ENCODE results near the gene LZTR1.
"Not testable (repeated sequence)": the region's sequence is repeated elsewhere in the genome, so short reads cannot be mapped to it uniquely, and the experiment has no call there.

Gene LZTR1

DNA sequence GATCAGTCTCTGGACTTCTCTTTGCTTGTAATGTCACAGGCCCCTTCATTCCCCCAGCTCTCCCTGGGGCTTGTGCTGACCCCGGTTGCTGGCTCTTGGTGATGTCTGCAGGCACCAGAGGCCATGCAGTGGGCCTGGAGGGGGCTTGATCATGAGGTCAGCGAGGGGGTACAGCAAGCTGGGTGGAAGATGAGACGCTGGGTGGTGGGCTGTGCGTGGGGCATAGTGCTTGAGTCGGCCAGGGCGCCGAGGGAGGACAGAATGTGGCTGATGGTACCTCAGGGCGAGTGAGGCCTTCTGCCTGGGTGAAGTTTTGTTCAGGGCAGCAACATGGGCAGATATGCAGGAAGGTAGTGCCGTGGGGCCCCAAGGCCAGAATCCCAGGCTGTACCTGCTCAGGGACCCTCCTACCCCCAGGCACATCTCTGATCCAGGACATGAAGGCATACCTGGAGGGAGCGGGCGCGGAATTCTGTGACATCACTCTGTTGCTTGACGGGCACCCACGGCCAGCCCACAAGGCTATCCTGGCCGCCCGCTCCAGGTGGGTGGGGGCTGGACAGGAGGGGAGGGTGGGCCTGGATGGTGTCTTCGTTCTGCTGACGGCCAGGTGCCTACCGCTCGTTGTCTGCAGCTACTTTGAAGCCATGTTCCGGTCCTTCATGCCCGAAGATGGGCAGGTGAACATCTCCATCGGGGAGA lies 13.4 kb downstream of the LZTR1 start:
- DNase-seq (ENCODE audit: low read depth in 1 of 2, low spot score in 1 of 2), result no peak

DNA sequence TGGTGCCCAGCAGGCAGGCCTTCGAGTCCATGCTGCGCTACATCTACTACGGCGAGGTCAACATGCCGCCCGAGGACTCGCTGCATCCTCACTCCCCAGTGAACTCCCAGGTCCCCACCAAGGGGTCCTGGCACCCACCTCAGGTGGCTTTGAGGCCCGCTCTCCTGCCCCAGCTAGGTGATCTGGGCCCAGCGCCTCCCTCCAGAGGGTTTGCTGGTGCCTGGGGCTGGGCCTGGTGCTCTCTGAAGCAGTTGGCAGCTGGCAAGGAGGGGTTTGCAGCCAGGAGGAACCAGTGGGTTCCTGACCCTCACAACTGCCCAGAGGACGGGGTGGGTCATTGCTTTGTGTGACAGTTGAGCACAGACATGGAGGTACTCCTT lies 13.9 kb downstream of the LZTR1 start:
- no peak for DNase-seq (ENCODE audit: low read depth in 1 of 2, low spot score in 1 of 2)

DNA sequence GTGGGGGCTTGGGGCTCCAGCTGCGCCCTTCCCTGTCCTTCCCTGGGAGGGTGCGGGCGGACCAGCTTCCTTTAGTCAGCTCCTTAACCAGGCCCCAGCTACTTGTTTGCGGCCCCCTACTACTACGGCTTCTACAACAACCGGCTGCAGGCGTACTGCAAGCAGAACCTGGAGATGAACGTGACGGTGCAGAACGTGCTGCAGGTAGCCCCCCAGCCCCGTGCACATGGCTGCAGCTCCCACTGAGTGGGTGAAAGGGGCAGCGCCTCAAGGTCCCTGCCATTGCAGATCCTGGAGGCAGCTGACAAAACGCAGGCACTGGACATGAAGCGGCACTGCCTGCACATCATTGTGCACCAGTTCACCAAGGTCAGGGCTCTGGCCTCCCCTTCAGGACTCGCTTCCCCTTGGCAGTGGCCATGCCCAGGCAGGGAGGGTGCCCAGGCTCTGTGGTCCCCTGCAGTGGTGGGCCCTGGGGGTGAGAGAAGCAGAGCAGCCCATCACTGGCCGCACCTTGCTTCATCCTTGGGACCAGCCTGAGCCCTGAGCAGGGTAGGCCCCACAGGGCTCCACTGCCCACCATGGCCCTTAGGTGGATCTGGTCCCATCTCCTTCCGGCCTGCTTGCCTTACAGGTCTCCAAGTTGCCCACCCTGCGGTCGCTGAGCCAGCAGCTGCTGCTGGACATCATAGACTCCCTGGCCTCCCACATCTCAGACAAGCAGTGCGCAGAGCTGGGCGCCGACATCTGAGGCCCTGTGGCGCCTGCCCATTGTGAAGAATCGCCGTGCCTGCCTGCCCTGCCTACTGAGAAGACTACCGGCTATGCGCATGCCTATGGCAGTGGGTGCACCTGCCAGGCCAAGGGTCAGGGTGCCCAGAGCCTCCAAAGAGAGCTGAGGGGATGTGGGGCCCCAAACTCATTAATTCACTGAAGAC lies 14.8 kb downstream of the LZTR1 start:
- no peak for DNase-seq (ENCODE audit: low read depth in 1 of 2, low spot score in 1 of 2)

DNA sequence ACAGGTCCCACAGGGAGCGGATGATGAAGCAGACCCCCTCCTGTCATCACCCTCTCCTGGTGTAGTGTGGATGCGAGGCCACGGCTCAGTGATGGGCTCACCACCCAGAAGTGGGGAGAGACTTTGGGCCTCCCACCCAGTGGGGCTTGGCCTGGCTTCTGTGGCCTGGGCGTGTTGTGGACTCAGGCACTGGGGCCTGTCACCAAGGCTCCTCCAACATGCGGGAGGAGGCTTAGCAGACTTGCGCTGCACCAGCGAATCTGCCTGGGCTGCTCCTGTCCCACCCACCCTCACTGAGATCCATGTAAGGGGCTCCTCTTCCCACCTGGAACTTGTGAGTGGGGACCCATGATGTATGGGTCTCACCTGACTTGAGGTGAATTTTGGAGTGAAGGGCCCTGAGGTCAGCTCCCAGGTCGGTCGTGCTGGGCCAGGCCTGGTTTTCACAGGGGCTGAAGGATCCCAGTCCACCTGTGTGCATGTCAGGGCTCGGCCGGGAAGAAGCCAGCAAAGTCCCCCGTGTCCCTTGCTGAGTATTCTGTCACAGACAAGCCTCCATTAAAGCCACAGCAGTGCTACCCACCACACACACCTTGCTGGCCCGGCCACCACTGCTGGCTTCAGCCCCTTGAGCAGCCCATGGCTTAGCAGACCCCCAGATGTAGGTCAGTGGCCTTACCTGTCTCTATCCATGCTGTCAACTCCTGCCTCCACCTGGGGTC lies 15.6 kb downstream of the LZTR1 start:
- DNase-seq (ENCODE audit: low read depth in 1 of 2, low spot score in 1 of 2), result no peak

DNA sequence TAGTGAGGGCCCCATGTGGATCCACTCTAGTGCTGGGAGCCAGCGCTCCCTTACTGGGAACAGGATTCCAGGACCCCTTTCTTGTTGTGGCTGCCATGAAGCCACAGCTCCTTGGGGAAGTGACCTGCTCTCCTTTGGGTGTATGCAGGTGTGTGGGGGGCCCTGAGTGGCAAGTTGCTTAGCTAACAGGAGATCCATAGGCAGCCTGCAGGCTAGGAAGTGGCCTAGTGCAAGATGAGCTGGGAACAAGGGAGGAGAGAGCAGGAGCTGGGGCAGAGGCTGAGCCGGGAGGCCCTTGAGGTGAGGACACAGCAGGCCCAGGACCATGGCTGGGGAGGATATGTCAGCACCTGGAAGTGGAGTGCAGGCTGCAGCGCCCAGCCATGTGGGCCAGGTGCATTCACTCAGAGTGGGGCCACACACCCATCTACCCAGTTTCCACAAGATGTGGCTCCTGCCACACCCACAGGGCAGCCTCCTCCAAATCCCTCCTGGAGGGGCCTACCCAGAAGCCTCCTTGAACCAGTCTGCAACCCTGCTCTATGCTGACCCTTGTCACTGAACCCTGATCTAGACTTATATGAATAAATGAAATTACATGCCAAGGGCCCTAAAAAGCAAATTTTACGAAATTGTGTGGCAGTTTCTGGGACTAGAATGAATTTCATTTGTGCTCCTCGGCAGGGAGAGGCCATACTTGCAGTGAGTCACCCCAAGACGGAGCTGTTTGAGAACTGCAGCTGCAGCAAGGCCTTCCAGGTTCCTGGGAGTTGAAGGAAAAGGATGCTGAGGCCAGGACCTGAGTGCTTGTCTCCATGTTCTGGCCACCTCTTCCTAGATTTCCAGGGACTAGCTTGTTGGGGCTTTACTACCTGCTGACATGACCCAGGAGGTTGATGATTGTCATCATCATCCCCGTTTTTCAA lies 16.6 kb downstream of the LZTR1 start:
- no peak for DNase-seq (ENCODE audit: low read depth in 1 of 2, low spot score in 1 of 2)

DNA sequence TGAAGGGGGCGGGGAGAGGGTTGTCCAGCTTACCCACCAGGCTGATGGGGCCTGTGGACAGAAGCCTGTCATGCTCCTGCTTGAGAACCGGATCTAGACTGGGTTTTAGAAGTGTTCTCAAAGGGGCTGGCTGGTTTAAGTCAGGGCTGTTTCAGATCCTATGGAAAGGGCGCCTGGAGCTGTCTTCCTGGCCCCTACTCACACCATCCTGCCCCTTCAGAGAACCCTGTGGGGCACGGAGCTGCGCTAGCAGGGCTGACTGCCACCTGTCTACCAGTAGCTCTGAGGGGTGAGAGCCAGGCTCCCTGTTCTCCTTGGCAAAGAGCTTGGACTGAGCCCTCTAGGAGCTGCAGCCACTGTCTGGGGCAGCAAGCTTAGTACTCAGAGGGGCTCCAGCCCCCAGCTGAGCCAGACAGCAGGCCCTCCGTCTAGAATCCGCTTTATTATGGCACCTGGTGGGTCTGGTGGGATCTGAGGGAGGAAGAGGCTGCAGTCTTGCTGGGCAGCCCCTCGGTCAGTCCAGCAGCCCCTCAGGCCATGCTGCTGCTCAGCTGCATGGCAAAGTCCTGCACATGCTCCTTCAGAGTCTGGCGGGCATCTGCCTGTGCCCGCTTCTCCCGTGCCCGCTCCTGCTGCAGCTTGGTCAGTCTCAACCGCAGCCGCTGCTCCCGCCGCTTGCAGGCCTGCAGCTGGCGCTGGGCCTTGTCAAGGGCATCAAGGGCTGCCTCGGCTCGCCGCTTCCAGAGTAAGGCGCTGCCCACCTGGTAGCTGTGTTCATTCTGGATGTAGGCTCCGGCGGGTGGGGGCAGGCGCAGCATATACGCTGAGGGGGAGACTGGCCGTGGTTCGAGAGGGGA lies 17.5 kb downstream of the LZTR1 start:
- DNase-seq (ENCODE audit: low read depth in 1 of 2, low spot score in 1 of 2), result no peak

DNA sequence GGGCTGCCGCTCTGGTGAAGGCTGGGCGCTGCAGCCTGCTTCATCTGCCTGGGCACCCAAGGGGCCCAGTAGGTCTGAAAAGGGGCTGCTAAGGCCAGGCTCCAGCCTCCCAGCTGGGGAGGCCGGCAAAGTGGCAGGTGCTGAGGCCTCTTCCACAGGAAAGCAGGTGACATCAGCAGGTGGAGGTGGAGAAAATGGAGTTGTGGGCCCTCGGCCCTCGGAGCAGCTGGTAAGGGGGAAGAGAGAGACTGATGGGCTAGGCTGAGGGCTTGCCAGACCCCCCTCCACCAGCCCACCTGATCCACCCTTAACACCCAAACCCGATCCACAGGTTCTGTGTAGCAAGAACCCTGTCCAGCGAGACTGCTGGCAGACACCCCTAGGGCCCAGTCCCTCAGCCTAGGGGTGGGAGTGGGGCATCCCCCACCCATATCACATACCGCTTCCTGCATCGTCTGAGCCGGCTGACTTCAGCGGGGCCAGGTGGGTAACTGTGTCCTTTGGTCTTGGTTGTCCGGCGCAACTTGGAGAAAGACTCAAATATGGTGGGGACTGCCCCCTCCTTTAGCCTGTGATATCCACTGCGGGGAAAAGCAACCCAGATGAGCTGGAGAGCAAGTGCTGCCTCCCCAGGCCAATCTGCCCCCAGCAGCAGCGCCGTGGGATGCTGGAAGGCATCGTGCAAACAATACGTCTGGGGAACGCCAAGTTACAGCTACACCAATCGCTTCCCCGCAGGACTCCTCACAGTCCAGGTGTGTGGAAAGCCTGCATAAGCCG lies 18.3 kb downstream of the LZTR1 start:
- no peak for DNase-seq (ENCODE audit: low read depth in 1 of 2, low spot score in 1 of 2)

DNA sequence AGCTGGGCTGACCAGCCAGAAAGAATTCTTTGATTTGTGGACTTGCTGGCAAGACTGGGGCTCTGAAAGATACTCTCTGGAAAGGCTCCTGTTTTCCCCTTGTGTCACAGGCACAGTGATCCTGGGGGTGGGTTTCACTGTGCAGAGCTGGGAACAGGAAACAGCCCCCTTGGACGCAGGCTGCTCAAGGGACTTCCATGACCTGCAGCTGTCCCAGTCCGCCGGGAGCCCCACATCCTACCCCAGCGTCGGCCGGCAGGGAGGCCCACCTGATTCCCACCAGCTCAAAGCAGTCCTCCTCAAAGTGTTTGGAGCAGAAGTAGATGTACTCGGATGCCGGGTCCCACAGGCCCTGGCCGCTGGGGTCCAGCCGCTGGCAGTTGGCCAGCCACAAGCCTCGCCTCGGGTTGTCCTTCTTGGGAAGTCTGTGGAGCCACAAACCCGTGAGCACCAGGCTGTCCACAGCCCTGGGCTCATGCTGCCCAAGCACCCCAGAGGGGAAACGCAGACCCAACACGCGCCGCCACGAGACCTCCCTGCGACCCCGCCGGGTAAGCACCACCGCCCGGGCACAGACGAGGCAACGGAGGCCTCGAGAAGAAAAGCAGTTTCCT lies 19.0 kb downstream of the LZTR1 start:
- DNase-seq (ENCODE audit: low read depth in 1 of 2, low spot score in 1 of 2), result no peak

DNA sequence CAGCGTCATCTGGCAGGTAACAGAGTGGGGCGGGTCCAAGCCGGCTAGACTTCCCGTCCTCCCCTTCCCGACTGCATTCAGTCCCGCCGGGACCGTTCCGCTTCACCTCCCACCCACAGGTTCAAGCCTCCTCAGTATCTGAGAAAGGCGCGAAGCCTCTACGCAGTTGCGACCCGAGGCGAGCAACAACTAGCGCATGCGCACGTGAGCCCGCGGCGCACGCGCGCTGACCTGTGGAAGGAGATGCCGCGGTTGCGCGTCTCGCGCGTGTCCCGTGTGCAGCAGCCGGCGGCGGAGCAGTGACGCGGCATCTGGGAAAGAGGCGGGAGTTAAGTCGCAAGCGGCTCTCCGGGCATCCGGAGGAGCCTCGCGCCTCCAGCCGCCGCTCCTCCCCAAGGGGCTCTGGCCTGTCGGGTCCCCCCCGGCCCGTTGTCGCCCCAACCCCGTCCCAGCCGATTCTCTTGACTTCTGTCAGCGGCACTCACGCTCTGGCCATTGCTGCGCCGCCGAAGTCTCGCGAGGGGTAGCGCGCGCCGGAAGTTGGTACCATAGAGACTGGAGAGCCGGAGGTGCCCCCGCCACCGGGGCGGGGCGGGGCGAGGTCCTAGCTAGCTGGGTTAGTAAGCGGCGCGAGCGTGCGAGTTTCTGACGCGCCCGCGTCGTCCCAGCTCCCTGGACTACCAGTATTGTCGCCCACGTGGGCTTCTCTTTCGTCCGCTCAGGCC lies 19.7 kb downstream of the LZTR1 start, which contains the start of gene THAP7:
Gene THAP7, minus strand, starts transcription at position 518 of the 725 bp plus-strand sequence. Its CDS starts 207 bp downstream, at position 311.
- DNase-seq (ENCODE audit: low read depth in 1 of 2, low spot score in 1 of 2), result peak; percentile 95

DNA sequence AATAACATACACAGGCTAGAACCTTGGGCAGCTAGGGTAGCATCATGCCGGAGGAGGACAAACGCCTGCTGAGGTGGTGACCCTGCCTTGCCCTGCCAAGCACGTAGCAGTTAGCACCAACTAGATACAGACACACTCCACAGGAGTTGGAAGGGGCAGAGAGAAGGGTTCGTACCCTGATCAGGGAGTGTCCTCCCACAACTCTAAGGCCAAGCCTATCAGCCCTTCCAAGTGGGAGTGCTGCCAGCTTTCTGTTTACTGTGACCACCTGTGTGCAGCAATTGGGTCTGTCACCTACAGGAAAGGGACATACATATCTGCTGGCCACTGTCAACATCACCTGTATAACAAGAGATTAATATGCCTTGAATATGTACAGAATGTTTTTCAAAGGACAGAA lies 21.7 kb downstream of the LZTR1 start:
- no peak for DNase-seq (ENCODE audit: low read depth in 1 of 2, low spot score in 1 of 2)

DNA sequence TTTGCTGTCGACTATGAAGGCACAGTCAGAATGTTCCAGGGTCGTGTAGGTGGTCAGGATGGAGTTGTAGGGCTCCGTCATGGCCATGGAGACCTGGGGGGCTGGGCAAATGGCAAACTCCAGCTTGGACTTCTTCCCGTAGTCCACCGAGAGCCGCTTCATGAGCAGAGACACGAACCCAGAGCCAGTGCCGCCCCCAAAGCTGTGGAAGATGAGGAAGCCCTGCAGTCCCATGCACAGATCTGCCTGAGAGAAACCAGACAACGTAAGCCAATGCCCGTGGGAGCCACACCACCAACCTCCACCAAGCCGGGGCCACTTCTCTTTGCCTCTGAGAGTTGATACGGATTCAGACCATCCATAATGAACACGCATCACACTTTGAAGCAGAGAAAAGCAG lies 27.1 kb downstream of the LZTR1 start:
- DNase-seq (ENCODE audit: low read depth in 1 of 2, low spot score in 1 of 2), result not testable (repeated sequence)

DNA sequence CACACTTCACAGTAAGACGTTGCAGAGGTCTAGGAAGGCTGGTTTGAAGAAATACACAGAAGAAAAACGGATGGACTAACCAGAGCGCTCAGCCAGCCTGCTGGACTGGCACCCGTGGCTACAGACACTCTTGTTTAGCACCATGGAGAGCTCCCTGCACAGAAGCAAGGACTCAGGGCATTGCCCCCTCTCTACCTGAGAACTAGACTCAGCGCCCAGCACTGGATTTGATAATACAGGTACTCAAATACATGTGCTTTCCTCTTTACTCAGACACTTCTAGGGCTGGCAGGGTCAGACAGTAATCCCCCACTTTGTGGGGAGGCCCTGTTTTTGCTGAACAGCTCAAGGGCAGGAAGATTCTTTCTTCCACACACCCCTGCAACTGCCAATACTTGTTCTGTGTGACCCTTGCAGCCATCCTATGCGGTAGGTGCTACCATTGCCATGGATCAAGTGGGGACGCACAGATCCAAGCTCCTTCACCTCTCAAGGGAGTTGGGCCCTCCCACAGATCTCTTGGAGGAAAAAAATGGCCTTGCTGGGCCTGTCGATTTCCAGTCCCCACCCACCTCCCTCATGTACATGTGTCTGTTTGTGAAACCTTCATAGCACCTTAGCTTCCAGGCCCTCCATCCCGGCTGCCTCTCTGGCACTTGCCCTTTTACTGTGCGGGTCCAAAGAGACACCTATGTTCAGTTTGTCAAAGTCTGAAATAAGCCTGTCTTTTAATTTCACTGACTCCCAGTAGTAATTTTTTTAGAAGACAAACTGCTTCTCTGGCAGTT lies 27.7 kb downstream of the LZTR1 start:
- no peak for DNase-seq (ENCODE audit: low read depth in 1 of 2, low spot score in 1 of 2)

DNA sequence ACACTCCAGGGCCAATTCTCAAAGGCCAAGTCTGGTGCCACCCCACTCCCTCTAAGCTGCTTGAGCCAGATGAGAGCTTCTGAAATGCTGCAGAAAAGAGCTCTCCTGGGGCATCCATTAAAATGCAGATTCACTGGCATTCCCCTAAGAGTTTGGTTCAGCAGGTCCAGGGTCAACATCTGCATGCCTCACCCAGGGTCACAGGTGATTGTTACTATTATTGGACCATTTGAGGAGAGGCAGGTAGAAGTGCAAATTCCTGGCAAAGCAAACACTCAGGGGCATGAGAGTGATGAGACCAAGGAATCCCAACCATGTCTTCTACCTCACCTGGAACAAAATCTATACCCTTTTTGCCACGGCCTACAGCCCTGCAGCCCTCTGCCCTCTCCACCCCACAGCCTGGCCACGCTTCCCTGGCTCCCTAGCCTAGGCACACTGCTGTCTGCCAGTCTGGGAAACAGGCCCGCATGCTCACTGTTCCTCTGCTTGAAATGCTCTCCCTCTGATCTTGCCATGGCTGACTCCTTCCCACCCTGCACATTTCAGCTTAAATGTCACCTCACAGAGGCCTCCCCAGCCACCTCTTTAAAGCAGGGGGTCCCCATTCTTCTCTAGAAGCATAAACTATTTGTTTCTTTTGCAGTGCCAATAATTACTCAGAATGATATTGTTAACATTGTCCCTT lies 28.5 kb downstream of the LZTR1 start:
- DNase-seq (ENCODE audit: low read depth in 1 of 2, low spot score in 1 of 2), result no peak

DNA sequence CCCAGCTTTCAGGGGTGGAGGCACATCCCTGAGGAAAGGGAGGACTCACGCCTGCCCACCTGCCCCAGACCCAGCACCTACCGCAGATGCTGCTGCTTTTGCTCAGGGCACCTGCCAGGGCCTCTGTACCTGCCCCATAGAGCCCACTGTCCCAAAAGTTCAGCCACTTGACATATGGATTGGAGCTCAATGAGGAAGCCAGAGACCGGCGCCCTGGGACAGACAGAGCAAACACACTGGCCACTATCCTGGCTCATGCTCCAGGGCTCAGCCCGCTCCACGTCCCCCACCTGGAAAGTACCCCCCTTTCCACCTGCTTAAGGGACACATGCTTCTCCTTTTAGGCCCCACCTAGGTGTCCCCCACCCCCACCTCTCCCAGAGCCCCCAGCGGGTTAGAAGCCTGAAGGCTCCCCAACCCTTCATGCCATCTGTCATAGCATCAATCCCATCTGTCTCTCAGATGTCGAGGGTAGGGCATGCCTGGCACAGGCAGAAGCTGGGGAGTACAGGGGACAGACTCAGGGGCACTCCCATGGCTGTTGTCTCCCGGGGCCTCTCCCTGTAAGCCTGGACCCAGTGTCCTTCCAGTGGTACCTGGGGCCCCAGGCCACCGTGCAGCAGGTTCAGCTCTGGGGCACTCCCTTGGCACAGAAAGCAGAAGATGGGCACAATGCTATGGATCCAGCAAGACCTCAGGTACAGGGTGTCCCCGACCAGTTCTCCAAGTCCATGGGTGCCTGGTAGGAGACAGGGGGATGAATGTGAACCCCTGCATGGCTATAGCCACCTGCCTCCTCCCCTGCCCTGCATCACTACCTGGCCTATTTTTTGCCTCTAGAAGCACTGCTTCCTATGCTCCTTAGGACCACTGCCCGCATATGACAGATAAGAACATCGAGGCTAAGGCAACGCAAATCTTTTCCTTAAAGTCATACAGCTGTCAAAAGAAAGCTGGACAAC lies 30.6 kb downstream of the LZTR1 start:
- no peak for DNase-seq (ENCODE audit: low read depth in 1 of 2, low spot score in 1 of 2)

DNA sequence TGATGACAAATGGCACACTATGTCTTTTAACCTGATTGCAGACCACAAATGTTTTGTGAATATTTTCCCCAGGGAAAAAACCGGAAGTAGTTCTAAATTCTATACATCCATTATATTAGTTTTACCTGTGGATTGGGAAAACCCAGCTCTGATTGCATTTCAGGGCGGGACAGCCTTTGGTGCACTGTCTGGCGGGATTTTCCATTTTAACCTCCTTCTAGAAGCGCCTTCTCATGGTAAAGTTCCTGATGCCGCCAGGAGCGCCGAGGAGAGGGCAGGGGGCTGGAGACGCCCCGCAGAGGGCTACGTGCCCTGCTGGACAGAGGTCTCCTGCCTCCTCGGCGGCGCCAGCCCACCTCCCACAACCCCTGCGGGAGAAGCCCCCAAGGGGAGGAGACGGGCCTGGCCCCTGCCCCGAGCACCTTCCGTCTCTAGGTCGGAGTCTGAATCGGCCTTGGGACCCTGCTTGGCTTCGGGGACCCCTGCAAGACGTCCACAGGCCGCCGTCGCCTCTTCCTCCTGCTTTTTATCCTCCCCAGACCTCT lies 31.6 kb downstream of the LZTR1 start:
- DNase-seq (ENCODE audit: low read depth in 1 of 2, low spot score in 1 of 2), result no peak

Measured in stimulated activated CD4-positive, alpha-beta T cell treated with anti-CD3 and anti-CD28 coated beads, Interleukin-15, amount 100 ng/mL, for 1 hour (primary cell).